ENCODE results near the gene TEKTIP1. TPM values are rescaled to one million over a fixed set of nuclear protein-coding genes. Genes with fewer than 3 reads are reported as not detected.

The TEKTIP1 gene
- total RNA-seq, 1 experiment from 2014 or later = 2.7 TPM

DNA sequence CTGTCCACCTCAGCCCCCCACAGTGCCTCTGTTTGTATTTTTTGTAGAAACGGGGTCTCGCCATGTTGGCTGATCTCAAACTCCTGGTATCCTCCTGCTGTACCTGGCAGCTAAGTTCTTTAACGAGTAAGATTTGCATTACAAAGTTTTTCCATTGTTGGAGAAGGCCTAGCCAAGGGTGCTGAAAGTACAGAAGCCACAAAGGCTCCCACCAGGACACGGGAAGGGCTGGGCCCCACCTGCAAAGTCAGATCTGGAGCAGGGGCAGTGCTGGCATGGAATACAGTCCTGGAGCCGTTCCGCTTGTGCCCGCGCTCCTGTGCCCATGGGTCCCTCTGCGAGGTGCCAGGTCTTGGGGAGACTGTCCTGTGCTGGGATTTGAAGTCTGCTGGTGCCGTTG is 20.7 kb upstream of the TEKTIP1 start:
- Mint-ChIP-seq H3K4me1 (ENCODE audit: low read depth, unreplicated experiment) (no peaks in the 10 kb centered on the region), H3K27ac (ENCODE audit: unreplicated experiment) (no peak overlapping the region), H3K4me3 (ENCODE audit: low read depth, unreplicated experiment) (no peak overlapping the region), H3K9me3 (ENCODE audit: low read depth, unreplicated experiment) (no peaks in the 10 kb centered on the region), H3K36me3 (ENCODE audit: insufficient read depth, unreplicated experiment) (peaks cover 11% of the 10 kb centered on the region), H3K27me3 (ENCODE audit: unreplicated experiment) (no peaks in the 10 kb centered on the region)
- intact Hi-C loops (cut with micrococcal nuclease; ENCODE audit: unreplicated experiment) = no loop called here
- BruUV-seq (replicated peaks) = no TSS peak
- TF ChIP-seq, protein P1, sequence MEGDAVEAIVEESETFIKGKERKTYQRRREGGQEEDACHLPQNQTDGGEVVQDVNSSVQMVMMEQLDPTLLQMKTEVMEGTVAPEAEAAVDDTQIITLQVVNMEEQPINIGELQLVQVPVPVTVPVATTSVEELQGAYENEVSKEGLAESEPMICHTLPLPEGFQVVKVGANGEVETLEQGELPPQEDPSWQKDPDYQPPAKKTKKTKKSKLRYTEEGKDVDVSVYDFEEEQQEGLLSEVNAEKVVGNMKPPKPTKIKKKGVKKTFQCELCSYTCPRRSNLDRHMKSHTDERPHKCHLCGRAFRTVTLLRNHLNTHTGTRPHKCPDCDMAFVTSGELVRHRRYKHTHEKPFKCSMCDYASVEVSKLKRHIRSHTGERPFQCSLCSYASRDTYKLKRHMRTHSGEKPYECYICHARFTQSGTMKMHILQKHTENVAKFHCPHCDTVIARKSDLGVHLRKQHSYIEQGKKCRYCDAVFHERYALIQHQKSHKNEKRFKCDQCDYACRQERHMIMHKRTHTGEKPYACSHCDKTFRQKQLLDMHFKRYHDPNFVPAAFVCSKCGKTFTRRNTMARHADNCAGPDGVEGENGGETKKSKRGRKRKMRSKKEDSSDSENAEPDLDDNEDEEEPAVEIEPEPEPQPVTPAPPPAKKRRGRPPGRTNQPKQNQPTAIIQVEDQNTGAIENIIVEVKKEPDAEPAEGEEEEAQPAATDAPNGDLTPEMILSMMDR (IDR thresholded peaks at IDR 0.05; ENCODE audit: unreplicated experiment) = no peak
- CTCF ChIA-PET = interaction anchor here (0.7 kb wide), 1 partner anchor 18 kb away, joined by 9 read pairs; the partner anchor contains the start of gene DOHH
- DNase-seq = no peak

DNA sequence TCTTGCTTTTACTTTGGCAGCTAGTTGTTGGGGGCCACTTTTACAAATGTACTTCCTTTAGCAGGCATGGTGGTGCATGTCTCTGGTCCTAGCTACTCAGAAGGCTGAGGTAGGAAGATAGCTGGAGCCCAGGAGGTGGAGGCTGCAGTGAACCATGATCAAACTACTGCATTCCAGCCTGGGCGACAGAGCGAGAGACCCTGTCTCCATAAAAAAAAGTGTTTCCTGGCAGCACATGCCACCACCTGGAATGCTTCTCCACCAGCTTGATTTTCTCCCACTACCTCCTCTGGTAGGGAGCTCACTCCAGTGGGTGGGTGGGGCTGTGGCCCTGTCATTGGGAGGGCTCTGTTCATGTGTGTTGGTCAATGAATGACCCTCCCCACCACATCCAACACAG is 20.3 kb upstream of the TEKTIP1 start:
- H3K9me3 Mint-ChIP-seq (ENCODE audit: low read depth, unreplicated experiment) = no peaks in the 10 kb centered on the region
- peaks cover 13% of the 10 kb centered on the region for H3K36me3 Mint-ChIP-seq (ENCODE audit: insufficient read depth, unreplicated experiment)
- CTCF ChIA-PET = no interaction called here
- no peak overlapping the region for H3K27ac Mint-ChIP-seq (ENCODE audit: unreplicated experiment)
- no peaks in the 10 kb centered on the region for H3K27me3 Mint-ChIP-seq (ENCODE audit: unreplicated experiment)
- BruUV-seq (replicated peaks) = no TSS peak
- no peaks in the 10 kb centered on the region for H3K4me1 Mint-ChIP-seq (ENCODE audit: low read depth, unreplicated experiment)
- H3K4me3 Mint-ChIP-seq (ENCODE audit: low read depth, unreplicated experiment) = no peak overlapping the region
- TF ChIP-seq, protein P1 (IDR thresholded peaks at IDR 0.05; ENCODE audit: unreplicated experiment) = no peak
- DNase-seq = no peak
- intact Hi-C loops (cut with micrococcal nuclease; ENCODE audit: unreplicated experiment) = no loop called here

DNA sequence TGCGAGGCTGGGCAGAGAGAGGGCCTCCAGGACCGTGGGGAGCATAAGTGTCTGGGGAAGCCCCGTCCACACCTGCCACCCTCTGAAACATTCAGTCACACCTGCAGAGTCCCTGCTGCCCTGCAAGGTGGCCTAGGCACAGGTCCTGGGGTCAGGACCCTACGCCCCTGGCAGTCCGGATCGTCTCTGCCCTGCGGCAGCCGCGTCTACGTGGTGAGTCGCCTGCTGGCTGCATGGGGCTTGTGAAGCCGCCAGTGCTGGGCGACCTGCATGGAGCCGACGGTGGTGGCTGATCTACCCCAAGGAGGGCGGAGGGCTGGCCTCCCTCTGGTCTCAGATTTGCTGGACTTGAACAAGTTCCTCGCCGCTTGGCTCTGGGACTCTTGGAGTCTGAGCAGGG is 19.8 kb upstream of the TEKTIP1 start:
- BruUV-seq (replicated peaks) = no TSS peak
- no peak overlapping the region for H3K4me3 Mint-ChIP-seq (ENCODE audit: low read depth, unreplicated experiment)
- no peaks in the 10 kb centered on the region for H3K9me3 Mint-ChIP-seq (ENCODE audit: low read depth, unreplicated experiment)
- no peak for DNase-seq
- CTCF ChIA-PET = no interaction called here
- H3K4me1 Mint-ChIP-seq (ENCODE audit: low read depth, unreplicated experiment) = no peaks in the 10 kb centered on the region
- H3K36me3 Mint-ChIP-seq (ENCODE audit: insufficient read depth, unreplicated experiment) = peaks cover 17% of the 10 kb centered on the region
- H3K27me3 Mint-ChIP-seq (ENCODE audit: unreplicated experiment) = no peaks in the 10 kb centered on the region
- no peak overlapping the region for H3K27ac Mint-ChIP-seq (ENCODE audit: unreplicated experiment)
- intact Hi-C loops (cut with micrococcal nuclease; ENCODE audit: unreplicated experiment) = no loop called here
- TF ChIP-seq, protein P1 (IDR thresholded peaks at IDR 0.05; ENCODE audit: unreplicated experiment) = no peak

DNA sequence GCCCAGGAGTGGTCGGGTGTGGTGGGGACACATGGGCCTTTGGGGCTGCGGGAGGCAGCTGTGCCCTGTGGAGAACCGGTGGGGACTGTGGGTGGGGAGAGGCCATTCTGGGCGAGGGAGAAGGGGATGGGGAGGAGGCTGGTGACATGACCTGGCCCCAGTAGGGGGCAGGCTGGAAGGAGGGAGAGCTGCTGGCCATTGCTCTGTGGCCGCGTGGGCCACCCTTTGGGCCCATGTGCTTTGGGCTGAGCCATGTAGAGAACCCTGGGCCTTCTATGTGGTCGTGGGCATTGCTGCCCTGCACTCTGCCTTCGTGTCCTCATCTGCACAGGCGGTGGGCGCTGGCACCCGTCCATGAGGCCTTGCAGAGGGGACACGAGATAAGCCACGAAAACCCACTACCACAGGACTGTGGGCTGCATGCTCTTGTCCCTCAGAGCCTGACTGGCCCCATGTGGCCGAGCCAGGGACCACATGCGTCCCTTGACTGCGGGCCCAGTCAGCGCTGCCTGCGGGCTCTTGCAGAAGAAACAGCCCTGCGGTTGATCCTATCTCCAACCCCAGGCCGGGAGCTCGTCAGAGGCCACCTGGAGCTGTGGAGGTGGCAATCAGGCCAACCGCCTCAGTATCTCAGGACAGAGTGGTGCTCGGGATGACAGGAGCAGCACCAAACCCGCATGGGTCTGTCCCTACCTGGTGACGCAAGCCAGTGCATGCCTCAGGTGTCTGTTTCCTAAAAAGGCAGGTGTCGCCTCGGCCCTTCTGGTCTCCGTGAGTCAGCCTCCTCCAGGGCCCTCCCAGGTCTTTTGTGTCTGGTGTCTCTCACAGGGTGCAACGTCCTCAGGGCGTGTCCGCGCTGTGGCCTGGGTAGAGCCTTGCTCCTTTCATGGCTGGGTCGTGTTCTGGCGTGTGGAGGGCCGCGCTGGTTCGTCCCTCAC is 18.5 kb upstream of the TEKTIP1 start:
- Mint-ChIP-seq H3K27me3 (ENCODE audit: unreplicated experiment) (no peaks in the 10 kb centered on the region), H3K9me3 (ENCODE audit: low read depth, unreplicated experiment) (no peaks in the 10 kb centered on the region), H3K4me1 (ENCODE audit: low read depth, unreplicated experiment) (no peaks in the 10 kb centered on the region), H3K27ac (ENCODE audit: unreplicated experiment) (no peak overlapping the region), H3K4me3 (ENCODE audit: low read depth, unreplicated experiment) (no peak overlapping the region), H3K36me3 (ENCODE audit: insufficient read depth, unreplicated experiment) (peaks cover 19% of the 10 kb centered on the region)
- CTCF ChIA-PET = no interaction called here
- no TSS peak for BruUV-seq (replicated peaks)
- DNase-seq = no peak
- TF ChIP-seq, protein P1 (IDR thresholded peaks at IDR 0.05; ENCODE audit: unreplicated experiment) = no peak
- intact Hi-C loops (cut with micrococcal nuclease; ENCODE audit: unreplicated experiment) = no loop called here

Measured in Calu3 (cell line).